ENCODE measurements around the gene MPP2.

- TF ChIP-seq KLF17 (tag by site-specific recombination; IDR thresholded peaks at IDR 0.05) (no peak), ZNF561 (tag by site-specific recombination; IDR thresholded peaks at IDR 0.05; ENCODE audit: borderline replicate concordance) (no peak), CTCF (tag by site-specific recombination; IDR thresholded peaks at IDR 0.05) (no peak), GFI1B (tag by site-specific recombination; IDR thresholded peaks at IDR 0.05) (no peak), OSR2 (tag by site-specific recombination; IDR thresholded peaks at IDR 0.05) (no peak), ZNF274 (IDR thresholded peaks at IDR 0.05; ENCODE audit: low read length) (no peak), ZNF274 (tag by site-specific recombination; IDR thresholded peaks at IDR 0.05; ENCODE audit: borderline replicate concordance) (no peak), ZNF639 (tag by site-specific recombination; IDR thresholded peaks at IDR 0.05) (no peak), WT1 (tag by site-specific recombination; IDR thresholded peaks at IDR 0.05) (no peak), ZNF777 (tag by site-specific recombination; IDR thresholded peaks at IDR 0.05; ENCODE audit: borderline replicate concordance) (no peak), ZXDB (tag by site-specific recombination; IDR thresholded peaks at IDR 0.05) (no peak), ZNF133 (tag by site-specific recombination; IDR thresholded peaks at IDR 0.05) (no peak)
These were observed 1.8 kb downstream of the MPP2 start for GRCh38 chr17:43905400-43905984.
